HG03095 (cell line): ENCODE data around the gene TAGLN3.
A peak's percentile ranks its signal among the peaks of the same experiment; 100 is the strongest.
"Not testable (repeated sequence)": the region's sequence is repeated elsewhere in the genome, so short reads cannot be mapped to it uniquely, and the experiment has no call there.

Experiments used
- ATAC-seq: cut with Tn5 transposase; IDR thresholded peaks from one replicate; pipeline ENCODE4 v1.9.1; 2021; ENCODE audit warnings: moderate library complexity; ENCODE audit not compliant: unreplicated experiment

The TAGLN3 gene

GRCh38 chr3:112007633-112008032 is 8.9 kb downstream of the TAGLN3 start:
- no peak for ATAC-seq

- no peak for ATAC-seq
These were observed 10.9 kb downstream of the TAGLN3 start for GRCh38 chr3:112009670-112010069.

GRCh38 chr3:112010636-112011035 is 11.9 kb downstream of the TAGLN3 start:
- no peak for ATAC-seq

GRCh38 chr3:112011376-112011940 is 12.7 kb downstream of the TAGLN3 start:
- no peak for ATAC-seq

- no peak for ATAC-seq
These were observed 13.7 kb downstream of the TAGLN3 start for GRCh38 chr3:112012205-112012992.

GRCh38 chr3:112013058-112013783 is 14.5 kb downstream of the TAGLN3 start:
- ATAC-seq = peak; percentile 83

- peak; percentile 26 for ATAC-seq
These were observed 15.0 kb downstream of the TAGLN3 start for GRCh38 chr3:112013784-112014143.

- ATAC-seq = no peak
These were observed 18.4 kb downstream of the TAGLN3 start for GRCh38 chr3:112017091-112017490.

- no peak for ATAC-seq
These were observed 20.0 kb downstream of the TAGLN3 start for GRCh38 chr3:112018712-112019111.

GRCh38 chr3:112019716-112020115 is 21.0 kb downstream of the TAGLN3 start:
- ATAC-seq = no peak

- no peak for ATAC-seq
These were observed 22.0 kb downstream of the TAGLN3 start for GRCh38 chr3:112020674-112021085.

- ATAC-seq = no peak
These were observed 28.4 kb downstream of the TAGLN3 start for GRCh38 chr3:112027142-112027541.

GRCh38 chr3:112027826-112028225 is 29.1 kb downstream of the TAGLN3 start:
- ATAC-seq = no peak

- no peak for ATAC-seq
These were observed 32.2 kb downstream of the TAGLN3 start for GRCh38 chr3:112030901-112031300.

- ATAC-seq = no peak
These were observed 33.5 kb downstream of the TAGLN3 start for GRCh38 chr3:112032098-112032731.

- no peak for ATAC-seq
These were observed 35.7 kb downstream of the TAGLN3 start, which contains the start of gene TMPRSS7 for GRCh38 chr3:112034436-112034835. Gene TMPRSS7, plus strand, starts transcription at chr3:112034736. Its CDS starts 110 bp downstream, at chr3:112034846.

- ATAC-seq = no peak
These were observed 36.5 kb downstream of the TAGLN3 start for GRCh38 chr3:112035241-112035640.

GRCh38 chr3:112037194-112037593 is 38.5 kb downstream of the TAGLN3 start:
- not testable (repeated sequence) for ATAC-seq

- no peak for ATAC-seq
These were observed 40.1 kb downstream of the TAGLN3 start for GRCh38 chr3:112038863-112039262.

- ATAC-seq = no peak
These were observed 42.6 kb downstream of the TAGLN3 start for GRCh38 chr3:112041321-112041720.

- no peak for ATAC-seq
These were observed 44.1 kb downstream of the TAGLN3 start for GRCh38 chr3:112042842-112043280.
